Right hindlimb (tissue), 1 donor: ENCODE measurements around the gene DBX1.
"Not testable (repeated sequence)": the region's sequence is repeated elsewhere in the genome, so short reads cannot be mapped to it uniquely, and the experiment has no call there.

ENCODE experiments used
- DNase-seq: peaks from one replicate; pipeline ENCODE4 v3.0.0-alpha.2; 2018

DBX1 gene, protein sequence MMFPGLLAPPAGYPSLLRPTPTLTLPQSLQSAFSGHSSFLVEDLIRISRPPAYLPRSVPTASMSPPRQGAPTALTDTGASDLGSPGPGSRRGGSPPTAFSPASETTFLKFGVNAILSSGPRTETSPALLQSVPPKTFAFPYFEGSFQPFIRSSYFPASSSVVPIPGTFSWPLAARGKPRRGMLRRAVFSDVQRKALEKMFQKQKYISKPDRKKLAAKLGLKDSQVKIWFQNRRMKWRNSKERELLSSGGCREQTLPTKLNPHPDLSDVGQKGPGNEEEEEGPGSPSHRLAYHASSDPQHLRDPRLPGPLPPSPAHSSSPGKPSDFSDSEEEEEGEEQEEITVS

DNA sequence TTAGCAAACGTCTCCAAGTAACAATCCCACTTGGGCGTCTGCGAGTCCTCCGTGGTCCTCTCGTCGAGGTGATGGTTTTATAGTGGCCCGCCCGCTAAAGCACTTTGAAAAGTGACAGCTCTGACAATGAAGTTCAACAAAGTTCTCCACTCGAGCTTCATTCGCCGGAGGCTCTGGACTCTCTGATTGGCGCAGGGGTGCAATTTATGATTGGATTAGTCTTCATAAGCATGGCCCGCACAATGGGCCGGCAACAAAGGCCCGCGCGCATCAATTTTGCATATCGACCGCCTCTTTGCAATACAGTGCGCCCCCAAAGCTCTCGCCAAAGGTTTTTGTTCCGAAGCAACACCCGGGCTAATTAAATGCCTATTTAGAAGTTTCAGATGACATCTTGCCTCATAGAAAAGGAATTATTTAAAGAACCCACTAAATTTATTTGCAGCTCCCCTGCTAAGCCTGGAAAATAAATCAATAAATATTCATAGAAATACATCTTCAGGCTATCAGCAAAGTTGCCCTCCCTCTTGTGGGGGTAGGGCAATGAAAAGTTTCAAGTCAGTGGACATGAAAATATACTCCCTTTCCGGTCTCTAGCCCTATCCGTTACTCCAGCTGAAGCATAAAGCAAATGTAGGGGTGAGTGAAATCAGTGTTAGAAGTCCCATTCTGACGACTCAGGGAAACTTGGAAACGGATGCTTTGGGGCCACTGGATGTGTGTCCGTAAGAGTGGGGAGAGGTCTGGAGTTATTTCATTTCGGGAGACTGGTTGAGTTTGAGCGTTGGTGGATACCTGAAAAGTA, at the start of gene DBX1:
TSS of gene DBX1 (minus strand) at position 51 of the 805 bp plus-strand sequence. CDS start 151 bp downstream, outside the sequence.
- peak; percentile 42 for DNase-seq

DNA sequence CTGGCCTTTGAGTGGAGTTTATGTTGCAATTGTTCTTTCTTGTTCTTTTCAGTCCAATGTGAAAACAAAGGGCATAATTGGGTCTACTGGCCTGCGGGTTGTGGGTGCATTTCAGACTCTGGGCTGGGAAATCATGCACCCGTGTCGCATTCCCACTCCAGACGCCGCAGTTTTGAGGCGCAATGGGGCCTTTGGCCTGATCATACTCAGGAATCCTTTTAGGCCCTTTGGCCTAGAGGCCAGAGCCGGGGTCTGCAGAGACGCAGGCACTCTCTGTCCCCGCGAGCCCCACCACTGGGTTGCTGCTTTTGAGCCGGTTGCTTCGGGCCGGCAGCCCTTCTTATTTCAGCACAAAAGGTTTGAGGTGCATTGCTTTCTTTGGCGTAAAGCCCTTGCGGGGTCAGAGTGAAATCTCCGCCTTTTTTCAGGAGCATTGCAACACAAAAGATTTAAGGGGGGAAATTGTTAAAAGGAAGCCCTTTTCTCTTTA, 48.4 kb upstream of the DBX1 start:
- no peak for DNase-seq

DNA sequence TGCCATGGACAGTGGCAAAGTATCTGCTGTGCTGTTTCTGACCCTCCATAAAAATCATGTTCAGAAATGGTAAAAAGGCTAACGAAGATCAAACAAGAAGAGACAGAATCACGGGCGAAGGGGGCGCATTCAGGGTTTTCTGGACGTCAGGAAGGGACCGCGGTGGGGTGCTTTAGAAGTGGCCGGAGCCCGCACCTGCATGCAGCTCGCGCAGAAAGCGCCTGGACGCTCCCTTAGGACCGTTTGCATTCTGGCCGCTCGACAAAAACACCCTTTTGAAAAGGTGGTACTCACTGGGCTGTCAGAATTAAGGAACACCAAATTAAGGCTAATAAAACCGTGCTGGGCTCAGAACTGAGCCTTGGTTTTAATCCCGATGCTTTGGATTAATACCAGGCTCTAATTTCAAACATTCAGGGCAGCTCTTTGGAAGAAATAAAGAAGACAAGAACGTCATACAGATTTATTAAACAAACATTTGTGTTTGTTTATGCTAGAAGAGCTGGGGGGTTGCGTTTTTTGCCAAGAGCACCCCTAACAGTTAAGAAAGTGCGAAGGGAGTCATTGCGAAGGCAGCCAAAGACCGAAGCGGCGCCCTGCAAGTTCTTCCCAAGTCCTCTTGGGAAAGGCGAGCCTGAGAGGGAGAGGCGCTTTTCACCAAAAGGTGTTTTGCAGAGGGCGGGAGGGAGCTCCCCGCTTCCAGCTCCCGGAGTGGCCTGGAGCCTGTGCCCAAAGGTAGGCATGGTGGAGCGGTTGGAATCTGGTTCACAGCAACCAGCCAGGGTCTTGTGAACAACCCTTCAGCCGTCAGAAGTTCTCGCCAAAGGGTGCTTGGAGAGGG, 47.7 kb upstream of the DBX1 start:
- no peak for DNase-seq

DNA sequence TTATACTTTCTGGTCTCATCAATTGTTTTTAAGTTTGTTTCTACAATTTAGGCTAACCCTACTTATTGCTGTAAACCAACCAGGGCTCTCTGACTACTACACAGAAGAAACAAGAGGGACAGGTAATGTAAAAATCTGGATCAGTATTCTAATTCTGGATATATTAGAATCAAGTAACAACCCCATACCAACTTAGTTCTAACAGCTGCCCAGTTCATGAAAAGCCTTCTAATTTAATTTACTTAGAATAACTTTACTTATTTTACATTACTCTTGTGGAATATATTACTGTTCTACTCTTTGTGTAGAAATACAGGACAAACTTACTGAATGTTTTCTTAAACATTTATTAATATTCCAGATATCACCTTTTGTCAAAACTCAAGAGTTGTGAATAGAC, 45.5 kb upstream of the DBX1 start:
- no peak for DNase-seq

DNA sequence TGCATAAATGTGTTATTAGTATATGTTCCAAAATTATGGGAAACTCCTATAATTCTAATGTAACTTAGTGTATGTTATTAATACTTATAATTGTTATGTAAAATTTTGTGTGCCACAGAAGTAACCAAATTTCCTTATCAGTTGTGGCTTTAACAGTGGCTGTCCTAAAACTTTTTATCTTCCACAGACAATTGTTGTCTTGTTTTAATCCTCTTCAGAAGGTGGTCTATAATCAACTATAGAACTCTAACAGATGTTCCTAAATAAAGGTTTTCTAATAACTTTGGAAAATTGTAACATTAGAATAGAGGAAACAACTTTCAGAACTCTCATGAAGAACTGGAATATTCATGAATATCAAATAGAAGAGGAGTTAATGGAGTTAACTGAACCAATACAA, 44.4 kb upstream of the DBX1 start:
- no peak for DNase-seq

DNA sequence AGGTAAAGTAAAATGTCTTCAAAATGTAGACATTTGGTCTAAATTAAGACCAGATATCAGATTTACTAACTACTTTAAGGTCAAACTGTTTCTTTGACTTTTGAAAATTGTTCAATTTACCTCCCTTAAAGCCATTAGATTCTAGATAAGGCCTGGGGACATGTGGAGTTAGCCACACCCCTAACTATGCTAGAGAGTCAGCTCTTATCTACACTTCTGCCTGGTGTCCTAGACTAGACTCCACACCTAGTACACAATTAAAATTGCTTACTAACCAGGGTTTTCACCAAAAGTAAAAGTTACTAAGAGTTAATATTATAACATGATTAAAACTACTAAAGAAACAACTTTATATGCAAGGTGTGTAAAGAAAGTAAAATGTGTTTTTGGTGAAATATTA, 43.6 kb upstream of the DBX1 start:
- DNase-seq, result no peak

DNA sequence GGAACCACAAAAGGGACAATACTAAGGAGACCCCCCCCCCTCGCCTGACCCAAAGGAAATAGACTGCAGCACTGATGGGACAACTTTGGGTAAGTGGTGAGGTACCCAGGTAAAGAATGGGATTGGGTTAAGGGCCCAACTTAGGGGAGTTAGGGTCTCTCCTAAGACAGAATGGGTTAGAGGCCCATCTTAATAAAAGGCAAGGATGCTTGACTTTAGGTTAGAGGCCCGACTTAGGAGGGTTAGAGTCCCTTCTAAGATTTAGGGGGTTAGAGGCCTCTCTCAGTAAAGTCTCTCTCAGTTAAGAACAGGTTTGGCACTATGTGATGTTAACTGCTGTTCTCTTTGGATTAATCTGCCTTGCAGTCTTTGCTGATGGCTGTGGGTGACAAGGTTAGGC, 41.0 kb upstream of the DBX1 start:
- DNase-seq, result no peak

DNA sequence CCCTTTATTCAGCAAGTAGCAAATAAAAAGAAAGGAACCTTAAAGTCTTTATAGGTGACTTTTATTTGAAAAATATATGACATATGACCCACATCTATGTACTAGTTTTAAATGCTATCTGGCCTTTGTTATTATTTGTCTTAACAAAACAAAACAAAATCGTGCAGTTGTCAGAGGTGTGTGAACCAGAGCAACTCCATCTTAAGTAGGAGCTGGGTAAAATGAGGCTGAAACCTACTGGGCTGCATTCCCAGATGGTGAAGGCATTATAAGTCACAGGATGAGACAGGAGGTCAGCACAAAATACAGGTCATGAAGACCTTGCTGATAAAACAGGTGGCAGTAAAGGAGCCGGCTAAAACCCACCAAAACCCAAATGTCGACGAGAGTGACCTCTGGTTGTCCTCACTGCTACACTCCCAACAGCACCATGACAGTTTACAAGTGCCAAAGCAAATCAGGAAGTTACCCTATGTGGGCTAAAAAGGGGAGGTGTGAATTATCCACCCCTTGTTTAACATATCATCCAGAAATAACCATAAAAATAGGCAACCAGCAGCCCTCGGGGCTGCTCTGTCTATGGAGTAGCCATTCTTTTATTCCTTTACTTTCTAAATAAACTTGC, 40.2 kb upstream of the DBX1 start:
- DNase-seq, result not testable (repeated sequence)

DNA sequence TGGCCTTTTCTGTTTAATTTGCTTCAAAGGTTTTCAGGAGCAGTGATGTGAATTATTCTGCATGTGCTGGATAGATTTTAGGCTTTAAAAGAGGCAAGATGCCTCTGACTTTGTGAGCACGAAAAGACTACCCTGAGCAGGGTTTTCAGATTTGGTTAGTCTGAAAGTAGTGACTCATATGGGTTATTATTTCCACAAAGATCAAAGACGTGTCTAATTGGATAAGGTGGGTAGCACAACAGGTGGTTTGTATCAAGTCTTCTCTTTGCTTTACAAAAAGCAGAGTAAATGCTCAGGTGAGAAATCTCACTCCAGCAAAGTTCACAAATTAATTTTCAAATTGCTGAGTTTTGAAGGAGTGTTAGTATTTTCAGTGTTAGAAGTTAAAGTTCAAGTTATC, 37.6 kb upstream of the DBX1 start:
- no peak for DNase-seq

DNA sequence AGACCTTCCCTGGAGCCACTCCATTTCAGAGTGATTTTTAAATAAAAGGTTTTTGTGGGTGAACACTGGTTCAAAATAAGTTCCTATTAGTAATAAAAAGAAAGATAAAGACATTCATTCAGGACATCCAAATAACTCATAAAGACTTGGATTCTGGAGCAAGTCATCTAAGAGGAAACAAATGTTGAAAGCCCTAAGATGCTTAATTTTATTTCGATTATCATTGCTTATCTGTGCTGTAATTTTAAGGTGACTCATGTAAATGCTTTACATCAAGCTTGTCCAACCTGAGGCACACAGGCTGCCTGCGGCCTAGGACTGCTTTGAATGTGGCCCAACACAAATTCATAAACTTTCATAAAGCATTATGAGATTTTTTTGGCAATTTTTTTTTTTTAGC, 34.2 kb upstream of the DBX1 start:
- DNase-seq, result no peak

DNA sequence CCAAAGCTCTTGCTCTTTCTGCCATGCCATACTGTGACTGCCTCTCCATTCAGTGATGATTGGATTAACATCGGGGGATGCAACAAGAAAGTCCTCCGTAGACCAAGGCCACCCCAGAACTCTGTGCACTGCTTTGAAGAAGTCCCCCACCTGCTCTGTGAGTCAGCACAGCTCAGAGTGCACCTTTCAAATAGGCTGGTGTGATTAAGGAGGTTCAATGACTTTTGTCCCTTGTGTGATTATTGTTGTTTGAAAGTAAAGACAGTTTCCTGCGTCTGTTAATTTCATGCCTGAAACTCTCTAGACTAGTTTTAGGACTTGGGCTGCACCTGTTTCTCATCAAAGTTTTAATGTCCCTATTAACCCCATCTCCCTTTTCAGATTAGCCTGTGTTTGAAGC, 33.0 kb upstream of the DBX1 start:
- DNase-seq, result no peak

DNA sequence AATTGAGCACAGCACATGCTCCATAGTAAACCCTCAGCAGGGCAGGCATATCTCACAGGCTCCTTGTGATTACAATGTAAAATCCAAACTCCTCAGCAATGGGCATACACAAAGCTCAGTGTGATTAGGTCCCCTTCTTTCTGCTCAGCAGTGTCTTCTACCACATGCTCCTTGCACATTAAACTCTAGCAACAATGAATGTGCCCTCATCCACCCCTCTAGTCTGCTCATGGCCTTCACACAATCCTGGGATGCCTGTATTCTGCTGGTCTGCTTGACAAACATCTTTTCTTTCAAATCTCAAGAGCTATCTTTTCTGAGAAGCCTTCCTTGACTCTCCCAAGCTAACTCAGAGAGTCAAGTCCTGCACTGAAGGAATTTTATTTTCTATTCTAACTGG, 32.4 kb upstream of the DBX1 start:
- no peak for DNase-seq

DNA sequence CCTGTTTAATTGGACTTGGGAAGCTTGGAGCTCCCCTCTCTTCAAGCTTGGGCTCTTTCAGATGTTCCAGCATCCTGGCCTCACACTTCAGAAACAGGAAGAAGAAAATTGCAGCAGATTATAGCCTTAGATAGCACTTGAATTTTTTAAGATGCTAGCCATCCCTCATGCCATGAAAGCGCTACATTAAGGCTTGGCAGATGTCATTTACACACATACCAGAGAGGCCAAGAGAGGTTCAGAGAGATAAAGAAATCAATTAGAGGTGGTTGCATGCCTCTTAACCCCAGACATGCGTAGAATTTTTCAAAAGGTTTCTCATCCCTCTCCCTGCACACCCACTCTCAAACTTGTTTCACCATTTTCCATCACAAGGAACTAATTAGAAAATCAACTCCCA, 31.9 kb upstream of the DBX1 start:
- no peak for DNase-seq

DNA sequence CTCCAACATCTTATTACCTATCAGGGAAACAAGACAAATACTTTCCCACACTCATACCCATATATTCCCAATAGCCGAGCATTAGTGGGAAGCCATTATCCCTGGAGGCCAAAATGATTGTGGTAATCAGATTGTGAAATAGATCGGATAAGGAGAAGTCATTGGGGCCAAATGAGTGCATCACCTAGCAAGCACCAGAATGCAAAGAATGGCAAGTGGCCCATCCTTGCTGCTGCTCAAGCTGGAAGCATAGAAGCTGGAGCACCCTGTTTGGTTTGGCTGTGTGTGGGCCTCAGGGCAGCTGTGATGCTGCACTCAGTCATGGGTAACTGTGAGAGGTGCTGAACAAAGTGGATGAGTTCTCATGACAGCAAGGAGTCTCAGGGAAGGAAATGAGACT, 18.7 kb upstream of the DBX1 start:
- no peak for DNase-seq

DNA sequence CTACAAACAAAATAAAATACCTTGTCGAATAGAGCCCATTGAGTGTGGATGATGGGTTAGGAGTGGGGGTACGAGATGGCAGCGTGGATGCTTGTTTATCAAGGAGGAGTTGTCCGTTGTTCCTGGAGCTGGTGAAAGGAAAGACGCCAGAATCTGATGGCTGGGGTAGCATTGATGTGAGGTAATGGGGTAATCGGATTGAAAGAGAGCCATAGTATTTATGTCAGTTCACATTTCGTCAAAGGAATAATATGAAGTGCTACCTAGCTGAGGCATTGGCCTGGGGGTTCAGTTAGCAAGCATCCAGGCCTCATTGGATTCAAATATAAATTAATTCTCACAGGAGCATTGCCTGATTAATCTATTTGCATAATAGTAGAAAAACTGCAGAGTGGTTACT, 16.9 kb upstream of the DBX1 start:
- no peak for DNase-seq

DNA sequence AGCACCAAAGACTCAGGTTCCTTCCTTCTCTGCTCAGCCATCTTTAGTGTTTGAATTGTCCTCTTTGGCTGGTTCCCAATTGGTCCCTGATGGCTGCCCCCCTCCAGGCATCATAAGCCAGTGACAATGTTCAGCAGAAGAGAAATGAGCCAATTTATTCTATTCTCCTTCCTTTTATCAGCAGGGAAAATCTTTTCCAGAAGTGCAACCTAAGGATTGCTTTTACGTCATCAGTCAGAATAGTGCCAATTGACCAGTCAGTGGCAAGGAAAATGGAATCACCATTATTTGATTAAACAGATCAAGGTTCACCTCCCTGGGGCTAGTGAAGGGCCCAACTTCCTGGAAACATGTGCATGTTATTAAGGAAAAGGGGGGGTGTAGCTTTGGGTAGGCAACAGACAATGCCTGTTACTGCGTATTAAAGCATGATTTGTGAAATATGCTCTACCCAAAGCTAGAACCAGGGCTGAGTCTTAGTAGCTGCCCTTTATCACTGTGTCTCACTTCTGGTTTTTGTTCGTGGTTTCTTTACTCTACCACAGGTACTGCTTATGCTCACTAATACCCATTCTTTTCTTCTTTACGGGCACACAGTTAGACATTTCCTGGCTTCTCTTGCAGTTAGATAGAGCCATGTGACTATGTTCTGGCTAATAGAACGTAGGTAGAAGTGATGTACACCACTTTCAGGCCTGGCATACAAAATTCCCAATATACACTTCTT, 12.6 kb upstream of the DBX1 start:
- no peak for DNase-seq

DNA sequence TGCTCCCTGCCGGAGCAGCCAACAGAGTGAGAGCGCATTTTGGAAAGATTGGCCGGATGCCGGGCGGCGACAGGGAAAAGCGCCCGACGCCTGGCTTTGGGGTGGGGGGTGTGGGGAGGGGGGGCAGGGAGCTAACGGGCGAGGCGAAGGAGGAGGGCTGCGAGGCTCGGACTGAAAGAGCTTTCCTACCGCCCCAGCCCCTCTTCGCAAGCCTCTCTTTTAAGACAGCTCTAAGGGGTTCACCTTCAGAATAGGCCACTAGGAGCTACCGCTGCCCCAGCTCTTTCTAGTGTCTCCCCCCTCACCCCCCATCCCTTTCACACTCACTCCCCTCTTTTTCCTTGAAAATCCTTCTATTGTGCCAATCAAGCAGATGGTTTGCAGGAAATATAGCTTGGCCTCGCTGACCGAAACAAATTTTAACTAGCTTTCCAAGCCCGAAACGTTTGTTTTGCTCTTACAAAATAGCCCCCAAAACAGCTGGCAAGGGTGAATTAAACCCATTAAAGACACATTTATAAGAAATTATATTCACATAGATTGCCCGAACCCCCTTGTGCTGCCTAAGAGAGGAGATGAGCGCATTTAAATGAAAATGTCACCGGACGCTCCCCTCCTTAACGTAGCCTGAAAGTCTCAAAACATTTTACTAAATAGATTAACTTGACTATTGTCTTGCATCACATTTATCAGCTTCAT, 3.7 kb upstream of the DBX1 start:
- peak; percentile 47 for DNase-seq

DNA sequence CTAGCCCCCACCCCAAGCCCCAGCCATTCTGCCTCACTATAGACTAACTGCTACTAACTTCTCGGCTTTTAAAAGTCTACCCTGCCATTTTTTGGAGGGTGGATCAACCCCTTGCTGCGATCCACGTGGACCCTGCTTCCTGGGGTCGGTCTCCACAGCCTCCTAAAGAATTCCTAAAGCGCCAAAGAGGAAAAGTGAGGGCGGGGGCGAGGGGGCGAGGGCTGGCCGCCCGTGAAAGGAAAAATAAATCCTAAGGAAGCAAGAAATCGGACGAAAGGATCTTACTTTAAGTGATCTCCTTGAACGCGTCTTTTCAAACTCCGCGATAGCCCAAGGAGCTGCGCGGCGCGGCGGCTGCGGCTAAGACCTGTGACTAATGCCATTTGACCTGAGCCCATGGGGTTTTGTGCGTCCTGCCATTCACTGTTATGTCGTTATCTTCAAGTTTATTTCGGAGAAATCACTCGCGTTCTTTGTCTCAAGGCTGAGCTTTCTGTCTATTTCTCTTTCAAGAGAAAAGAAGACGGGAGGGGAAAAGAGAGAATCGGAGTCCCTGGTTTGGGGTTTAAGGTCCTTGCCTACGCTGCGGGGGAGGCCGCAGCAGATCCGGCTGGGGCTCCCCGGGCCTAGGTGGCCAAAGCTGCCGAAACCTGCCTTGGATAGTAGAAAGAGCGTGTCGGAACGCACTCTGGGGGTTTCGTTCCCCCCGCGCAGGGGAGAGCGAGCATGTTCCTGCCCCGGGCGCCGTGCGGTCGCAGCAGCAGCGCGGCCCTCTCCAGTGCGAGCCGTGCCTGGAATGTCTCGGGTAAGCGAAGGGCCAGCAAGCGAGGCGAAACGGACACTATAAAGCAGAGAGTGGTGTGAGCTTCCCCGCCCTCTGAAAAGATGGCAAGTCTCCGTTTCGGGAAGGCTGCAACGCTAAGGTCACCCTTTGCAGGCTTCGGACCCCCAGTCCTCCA, 2.8 kb upstream of the DBX1 start:
- peak; percentile 38 for DNase-seq

DNA sequence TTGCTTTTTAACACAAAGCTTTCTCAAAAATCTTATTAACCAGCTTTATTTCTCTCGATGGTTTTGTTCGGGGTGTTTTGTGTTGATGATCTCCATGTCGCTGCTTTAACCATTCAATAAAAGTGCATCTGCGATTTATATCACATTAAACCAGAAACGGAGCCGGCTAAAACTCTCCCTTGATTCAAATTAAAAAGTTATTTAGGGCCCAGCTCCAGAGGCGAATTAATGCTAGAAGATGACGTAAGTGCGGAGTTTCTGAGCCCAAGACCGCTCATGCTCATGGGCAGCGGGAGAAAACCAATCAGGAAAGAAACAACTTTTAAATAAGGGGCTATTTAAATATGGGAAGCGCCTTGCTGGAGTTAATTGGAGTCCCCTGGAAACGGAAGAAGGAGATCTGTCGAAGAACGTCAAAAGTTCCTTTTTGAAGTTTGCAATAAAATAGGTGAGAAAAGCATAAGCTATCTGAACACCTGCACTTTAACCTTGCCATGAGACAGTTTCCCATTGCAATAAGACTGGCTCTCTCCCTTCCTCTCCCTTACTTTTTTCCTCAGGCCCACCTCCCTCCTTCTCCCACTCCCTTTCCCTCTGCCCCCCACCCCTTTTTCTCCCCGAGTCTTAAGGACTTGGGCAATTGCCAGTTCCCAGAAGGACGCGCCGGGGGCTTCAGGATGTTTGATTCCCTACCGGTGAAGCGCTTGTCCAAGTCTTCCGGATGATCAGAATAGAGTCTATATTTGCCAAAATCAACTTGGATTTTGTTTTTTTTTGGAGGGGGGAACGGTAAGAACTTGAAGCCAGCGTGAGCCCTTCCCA, 1.9 kb upstream of the DBX1 start:
- no peak for DNase-seq
